GM12878 (cell line): Measurements from ENCODE around the gene CFAP53. TPM values are rescaled to one million over a fixed set of nuclear protein-coding genes. Genes with fewer than 3 reads are reported as not detected.
"Not testable (repeated sequence)": the region's sequence is repeated elsewhere in the genome, so short reads cannot be mapped to it uniquely, and the experiment has no call there.

Experiments
- ATAC-seq: fragments of 200-7000 bp; cut with Tn5 transposase; 3 replicates; pipeline ENCODE4 v1.9.1; 2020; ENCODE audit warnings: mild to moderate bottlenecking, moderate library complexity
- BruUV-seq: library from RNA; stranded (reverse); fragments of 400-500 nt; replicated peaks from 2 replicates; lab custom pipeline; 2021; lab: Mats Ljungman, UMichigan
- CTCF ChIA-PET: fragments of 300-600 bp; sonication (Branson Sonifier 250); formaldehyde crosslinking; extraction: SDS; loops from one replicate; lab custom pipeline; 2021; ENCODE audit warnings: inconsistent platforms; lab: Yijun Ruan, JAX
- POLR2A ChIA-PET: fragments of 350-600 bp; formaldehyde crosslinking; extraction: SDS; loops from one replicate; lab custom pipeline; 2021; ENCODE audit warnings: inconsistent platforms; lab: Charles Lee
- RAD21 ChIA-PET: fragments of 300-600 bp; sonication (Branson Sonifier 250); formaldehyde crosslinking; loops from one replicate; lab custom pipeline; 2023; ENCODE audit warnings: antibody characterized with exemption; ENCODE audit not compliant: unreplicated experiment; lab: Charles Lee
- SMC1A ChIA-PET: fragments of 300-600 bp; sonication (Branson Sonifier 250); formaldehyde crosslinking; loops from one replicate; lab custom pipeline; 2023; ENCODE audit not compliant: unreplicated experiment, uncharacterized antibody; lab: Charles Lee
- DNase-seq: peaks from one replicate; pipeline ENCODE4 v3.0.0-alpha.2; 2011; ENCODE audit warnings: low read depth, low spot score
- FAIRE-seq: peaks from 3 replicates; lab custom pipeline; 2011; peaks lifted over from hg19 to GRCh38; lab: Jason Lieb, UNC
- H2AFZ ChIP-seq: 2 replicates; pipeline ENCODE4 v1.6.0; 2011; ENCODE audit warnings: low read depth, low read length, control low read depth; ENCODE audit not compliant: control insufficient read depth
- H3K27ac ChIP-seq: 2 replicates; pipeline ENCODE4 v1.5.1; 2011; ENCODE audit warnings: control low read depth; ENCODE audit not compliant: control insufficient read depth, insufficient read depth
- H3K27me3 ChIP-seq, 2 experiments: replicated peaks in 1 of 2; 2 replicates each; pipeline versions ENCODE4 v1.6.0 to v1.6.1; 2011; ENCODE audit warnings: low read length in 1 of 2; ENCODE audit not compliant: control insufficient read depth in 2 of 2, insufficient read depth in 2 of 2
- H3K36me3 ChIP-seq, 2 experiments: 2 replicates each; pipeline ENCODE4 v1.5.1; 2011; ENCODE audit warnings: low read length in 1 of 2; ENCODE audit not compliant: control insufficient read depth in 2 of 2, insufficient read depth in 2 of 2
- H3K4me1 ChIP-seq: 2 replicates; pipeline ENCODE4 v1.6.1; 2011; ENCODE audit warnings: mild to moderate bottlenecking, low read length, moderate library complexity, mixed read lengths; ENCODE audit not compliant: control insufficient read depth, insufficient read depth
- H3K4me2 ChIP-seq: 2 replicates; pipeline ENCODE4 v1.6.0; 2011; ENCODE audit warnings: control low read depth; ENCODE audit not compliant: control insufficient read depth, insufficient read depth
- H3K4me3 ChIP-seq: fragments of 200-600 bp; sonication (generic); 2 replicates; pipeline ENCODE4 v1.5.1; 2016
- H3K79me2 ChIP-seq: 2 replicates; pipeline ENCODE4 v1.6.0; 2011; ENCODE audit warnings: low read length; ENCODE audit not compliant: control insufficient read depth, insufficient read depth
- H3K9ac ChIP-seq: 2 replicates; pipeline ENCODE4 v1.8.0; 2011; ENCODE audit warnings: low read length, control low read depth, mixed read lengths; ENCODE audit not compliant: control insufficient read depth, insufficient read depth
- H3K9me3 ChIP-seq: replicated peaks from 3 replicates; pipeline ENCODE4 v1.5.1; 2011; ENCODE audit warnings: mild to moderate bottlenecking, low read length; ENCODE audit not compliant: control insufficient read depth, insufficient read depth
- H4K20me1 ChIP-seq: 2 replicates; pipeline ENCODE4 v1.6.0; 2011; ENCODE audit not compliant: control insufficient read depth, insufficient read depth
- BHLHE40 ChIP-seq, 2 experiments: fragments of 450-650 bp in 1 of 2; IDR thresholded peaks; 2 replicates each; pipeline ENCODE4 v1.6.1; 2011 to 2017; ENCODE audit warnings: low read depth in 2 of 2, borderline replicate concordance in 1 of 2, improper control_type of control experiment in 1 of 2, low read length in 1 of 2, mild to moderate bottlenecking in 1 of 2
- ZBTB40 ChIP-seq: fragments of 450-650 bp; IDR thresholded peaks from 2 replicates; pipeline ENCODE4 v1.6.1; 2016; ENCODE audit warnings: mild to moderate bottlenecking, moderate library complexity, borderline replicate concordance
- WGBS: methylation state at CpG from one replicate; pipeline ENCODE4 v1.1.6; 2016; ENCODE audit warnings: low lambda C conversion rate; ENCODE audit not compliant: insufficient replicate concordance, insufficient coverage; ENCODE audit errors: missing lambda C conversion rate; 5-methylcytosine and 5-hydroxymethylcytosine counted together
- in situ Hi-C: fragments of 300-500 bp; cut with MboI; formaldehyde crosslinking; loops from 9 replicates; pipeline ENCODE4 v1.14.3; 2018; ENCODE audit warnings: mixed read lengths
- intact Hi-C: fragments of 100-400 bp; cut with micrococcal nuclease; formaldehyde crosslinking; loops from one replicate; pipeline ENCODE4 v1.14.2; 2022; ENCODE audit not compliant: unreplicated experiment
- polyA plus RNA-seq, 11 experiments: library from polyadenylated mRNA; depleted of rRNA in 4 of 11; unstranded in 6 of 11; stranded (reverse) in 5 of 11; fragments of >200 nt; fragmentation: Nextera tagmentation in 4 of 11; fragmentation: Illumina TruSeq in 1 of 11; extraction: Ambion mirVana in 4 of 11; extraction: Trizol in 1 of 11; gene quantifications; 1 replicate in 1 of 11; 2 replicates in 10 of 11; pipeline versions ENCODE4 v1.2.1 to v1.2.3, GENCODE V29; 2011 to 2016; ENCODE audit warnings: inconsistent platforms in 2 of 11, missing spikeins in 2 of 11, low read depth in 1 of 11
- total RNA-seq, 4 experiments: library from RNA; depleted of rRNA in 3 of 4; stranded (reverse); fragments of >200 nt in 3 of 4; fragmentation: Illumina TruSeq in 1 of 4; extraction: Trizol in 1 of 4; gene quantifications; 2 replicates each; pipeline versions ENCODE4 v1.2.1 to v1.2.3, GENCODE V29; 2013 to 2021
- TF ChIP-seq, protein P1 (sequence below): fragments of 450-650 bp; IDR thresholded peaks from 2 replicates; pipeline ENCODE4 v1.6.1; 2016; ENCODE audit warnings: mild to moderate bottlenecking

Gene CFAP53
- total and polyA plus RNA-seq, 10 of the 15 experiments (the other 5 are each of a cell fraction or from before 2014, with no cell fraction given): 0.05 to 0.31 (median 0.12) TPM; not detected in 1

- whole genome bisulfite sequencing: 69% methylated on average over 21 of the region's 21 CpGs
- peaks cover 23% of the 10 kb centered on the region for H3K79me2 ChIP-seq
- H3K27ac ChIP-seq: peak overlapping the region; percentile 73
- ChIA-PET CTCF (interaction anchor here (0.6 to 3.7 kb wide), 10 partner anchors 10 to 72 kb away, joined by 3 to 39 read pairs (median 4); no protein-coding TSS in a partner anchor), SMC1A (interaction anchor here (1.0 to 3.9 kb wide), 10 partner anchors 8 to 86 kb away, joined by 3 to 50 read pairs (median 6); partner anchors contain the start of gene SKA1), POLR2A (interaction anchor here (0.6 to 2.1 kb wide), 7 partner anchors 11 to 947 kb away, joined by 3 to 11 read pairs (median 3); no protein-coding TSS in a partner anchor), RAD21 (interaction anchor here (0.8 to 3.7 kb wide), 6 partner anchors 19 to 68 kb away, joined by 3 to 42 read pairs (median 3); partner anchors contain the start of gene CFAP53)
- not testable (repeated sequence) for FAIRE-seq, BruUV-seq, H4K20me1 ChIP-seq, H3K27me3 ChIP-seq, H3K4me1 ChIP-seq, H3K9me3 ChIP-seq, DNase-seq, ATAC-seq
- peak overlapping the region; percentile 59 for H3K9ac ChIP-seq
- in situ Hi-C loops: loop anchor here (10.0 to 25.0 kb wide), 3 partner anchors 66 to 1476 kb away; no protein-coding TSS in a partner anchor
- peaks cover 5 to 23% of the 10 kb centered on the region in 2 experiments; a peak in 3 of 4 replicates for H3K36me3 ChIP-seq
- TF ChIP-seq BHLHE40 (IDR thresholded peaks at IDR 0.05; ENCODE audit: borderline replicate concordance in 1 of 2, low read depth in 2 of 2, low read length in 1 of 2) (0 out of 4 replicates have a peak, but pooled peaks of 1 of the 2 experiments have one; percentile 3), ZBTB40 (peak; percentile 86)
- TF ChIP-seq, protein P1, sequence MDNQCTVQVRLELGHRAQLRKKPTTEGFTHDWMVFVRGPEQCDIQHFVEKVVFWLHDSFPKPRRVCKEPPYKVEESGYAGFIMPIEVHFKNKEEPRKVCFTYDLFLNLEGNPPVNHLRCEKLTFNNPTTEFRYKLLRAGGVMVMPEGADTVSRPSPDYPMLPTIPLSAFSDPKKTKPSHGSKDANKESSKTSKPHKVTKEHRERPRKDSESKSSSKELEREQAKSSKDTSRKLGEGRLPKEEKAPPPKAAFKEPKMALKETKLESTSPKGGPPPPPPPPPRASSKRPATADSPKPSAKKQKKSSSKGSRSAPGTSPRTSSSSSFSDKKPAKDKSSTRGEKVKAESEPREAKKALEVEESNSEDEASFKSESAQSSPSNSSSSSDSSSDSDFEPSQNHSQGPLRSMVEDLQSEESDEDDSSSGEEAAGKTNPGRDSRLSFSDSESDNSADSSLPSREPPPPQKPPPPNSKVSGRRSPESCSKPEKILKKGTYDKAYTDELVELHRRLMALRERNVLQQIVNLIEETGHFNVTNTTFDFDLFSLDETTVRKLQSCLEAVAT: peak; percentile 84
- H3K4me2 ChIP-seq: peak overlapping the region; percentile 45
- intact Hi-C loops: loop anchor here (10.0 kb wide), 1 partner anchor 1334 kb away; the partner anchor contains the start of gene SMAD7
- H3K4me3 ChIP-seq: peak overlapping the region; percentile 69
- peak overlapping the region; percentile 90 for H2AFZ ChIP-seq
Measured at GRCh38 chr18:50288348-50289107, 22.2 kb upstream of the CFAP53 start.
